A549 treated with AZD9567 at 1 μM for 4 hours (cell line): ENCODE results near the gene GUCY1B1. TPM values are rescaled to one million over a fixed set of nuclear protein-coding genes. Genes with fewer than 3 reads are reported as not detected.

Source experiments
- total RNA-seq: library from RNA; stranded (reverse); fragments of 200-300 nt; extraction: Qiagen RNA extraction; gene quantifications from 5 replicates; pipeline ENCODE4 v1.2.3, GENCODE V29; 2022; ENCODE audit not compliant: insufficient read depth

The GUCY1B1 gene
- 0.20 to 0.31 TPM (median 0.27 TPM) in 4 of 5 replicates, not detected in the other for total RNA-seq

DNA sequence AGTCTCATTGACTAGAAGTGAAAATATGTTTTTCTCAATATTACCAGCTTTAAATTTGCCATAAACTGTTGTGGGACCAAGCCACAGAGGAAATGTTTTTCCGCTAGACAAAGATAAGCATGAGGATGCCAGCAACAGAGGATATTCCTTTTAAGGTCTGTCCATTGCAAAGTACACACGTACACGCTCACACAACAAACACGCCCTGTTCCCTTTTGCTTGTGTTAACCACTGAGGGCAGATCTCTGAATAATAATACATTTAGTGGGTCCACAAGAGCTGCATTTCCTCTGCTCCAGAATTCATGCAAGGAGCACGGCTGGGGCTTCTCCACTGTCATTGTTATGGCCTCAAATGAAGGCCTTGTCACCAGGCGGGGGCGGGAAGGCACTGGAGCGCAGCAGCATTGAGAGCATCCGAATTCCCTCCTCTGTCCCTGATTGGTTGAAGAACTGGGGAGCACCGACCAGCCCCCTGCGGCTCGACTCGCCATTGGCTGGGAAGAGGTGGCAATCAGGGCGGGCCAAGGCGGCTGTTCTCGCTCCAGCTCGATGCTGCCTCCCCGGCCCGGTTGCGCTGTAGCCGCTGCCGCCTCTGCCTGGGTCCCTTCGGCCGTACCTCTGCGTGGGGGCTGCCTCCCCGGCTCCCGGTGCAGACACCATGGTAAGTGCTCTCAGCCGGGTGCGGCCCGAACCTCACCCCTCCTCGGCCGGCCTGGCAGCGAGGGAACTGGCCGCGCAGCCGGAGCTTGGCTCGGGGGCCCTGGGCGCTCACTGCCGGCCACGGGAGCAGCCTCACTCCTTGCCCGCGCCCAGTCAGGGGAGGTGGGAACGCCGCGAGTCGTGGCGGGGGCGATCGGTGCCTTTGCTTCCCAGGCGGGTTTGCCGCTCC is at the start of gene GUCY1B1:
GUCY1B1 (plus strand) TSS at position 541 of the 891 bp plus-strand sequence; CDS start at position 661, 120 bp downstream.

Other genes with a start within 250 kb of the GUCY1B1 start
- gene GUCY1A1, start 92.2 kb upstream of the GUCY1B1 start, total RNA-seq, result not detected in 5 replicates
- not detected in 5 replicates for gene ASIC5, start 107.3 kb downstream of the GUCY1B1 start, total RNA-seq
- 0.42 to 1.2 TPM (median 0.87 TPM) in 4 of 5 replicates, not detected in the other for gene TDO2, start 144.7 kb downstream of the GUCY1B1 start, total RNA-seq
- 1.0 to 1.3 TPM (median 1.2 TPM) in 5 replicates for gene CTSO, start 194.8 kb downstream of the GUCY1B1 start, total RNA-seq